Measurements from ENCODE around the gene DNAJC6. TPM values are rescaled to one million over a fixed set of nuclear protein-coding genes. Genes with fewer than 3 reads are reported as not detected.

The DNAJC6 gene
- total RNA-seq, 4 donors from 2014 or later: 2.8 to 9.2 (median 5.3) TPM

DNA sequence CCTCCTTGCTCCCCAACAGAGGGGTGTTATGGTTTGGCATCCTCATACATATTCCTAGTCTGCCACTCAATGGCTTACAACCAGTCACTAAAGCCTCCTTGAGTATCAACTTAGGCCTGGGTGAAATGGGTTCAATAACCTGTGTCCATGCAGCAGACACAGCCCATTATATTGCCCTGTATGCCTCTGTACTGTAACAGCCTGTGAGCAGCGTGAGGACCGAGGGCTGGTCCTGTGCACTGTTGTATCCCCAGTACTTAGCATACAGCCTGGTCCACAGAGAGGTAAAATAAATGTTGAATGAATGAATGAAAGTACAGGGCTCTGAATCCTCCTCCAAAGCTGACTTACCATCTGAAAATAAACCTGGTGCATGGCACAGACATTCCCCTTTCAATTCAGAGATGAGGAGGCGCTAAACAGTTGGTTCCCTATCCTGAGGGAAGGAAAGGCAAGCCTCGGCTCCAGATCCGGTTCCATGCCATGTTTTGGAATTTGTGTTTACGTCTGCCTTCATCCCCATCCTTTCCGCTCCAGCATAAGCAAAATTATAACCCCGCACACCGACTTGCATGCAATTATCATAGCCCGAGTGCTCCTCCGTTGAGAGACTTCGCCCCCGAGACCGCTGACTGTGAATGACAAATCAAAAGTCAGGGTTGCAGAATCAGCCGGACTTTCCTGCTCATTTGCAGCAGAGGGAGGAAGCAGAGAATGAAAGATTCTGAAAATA lies 45.0 kb upstream of the DNAJC6 start:
- peaks cover 4 to 8% of the 10 kb centered on the region in 2 donors for H3K4me1 ChIP-seq
- H3K4me3 ChIP-seq (replicated peaks in 1 of 3): no peak overlapping the region
- no peaks in the 10 kb centered on the region for H3K36me3 ChIP-seq
- TF ChIP-seq, protein P1, sequence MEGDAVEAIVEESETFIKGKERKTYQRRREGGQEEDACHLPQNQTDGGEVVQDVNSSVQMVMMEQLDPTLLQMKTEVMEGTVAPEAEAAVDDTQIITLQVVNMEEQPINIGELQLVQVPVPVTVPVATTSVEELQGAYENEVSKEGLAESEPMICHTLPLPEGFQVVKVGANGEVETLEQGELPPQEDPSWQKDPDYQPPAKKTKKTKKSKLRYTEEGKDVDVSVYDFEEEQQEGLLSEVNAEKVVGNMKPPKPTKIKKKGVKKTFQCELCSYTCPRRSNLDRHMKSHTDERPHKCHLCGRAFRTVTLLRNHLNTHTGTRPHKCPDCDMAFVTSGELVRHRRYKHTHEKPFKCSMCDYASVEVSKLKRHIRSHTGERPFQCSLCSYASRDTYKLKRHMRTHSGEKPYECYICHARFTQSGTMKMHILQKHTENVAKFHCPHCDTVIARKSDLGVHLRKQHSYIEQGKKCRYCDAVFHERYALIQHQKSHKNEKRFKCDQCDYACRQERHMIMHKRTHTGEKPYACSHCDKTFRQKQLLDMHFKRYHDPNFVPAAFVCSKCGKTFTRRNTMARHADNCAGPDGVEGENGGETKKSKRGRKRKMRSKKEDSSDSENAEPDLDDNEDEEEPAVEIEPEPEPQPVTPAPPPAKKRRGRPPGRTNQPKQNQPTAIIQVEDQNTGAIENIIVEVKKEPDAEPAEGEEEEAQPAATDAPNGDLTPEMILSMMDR (IDR thresholded peaks at IDR 0.05): no peak
- TF ChIP-seq POLR2A (IDR thresholded peaks at IDR 0.05): no peak
- intact Hi-C loops (cut with DNase I): no loop called here
- H3K9me3 ChIP-seq: no peaks in the 10 kb centered on the region
- 16 to 19% methylated on average over 15 of the region's 15 CpGs for WGBS, 2 donors
- no peak overlapping the region for H3K27ac ChIP-seq
- DNase-seq: peak; percentile 9 to 15
- H3K27me3 ChIP-seq: no peaks in the 10 kb centered on the region

DNA sequence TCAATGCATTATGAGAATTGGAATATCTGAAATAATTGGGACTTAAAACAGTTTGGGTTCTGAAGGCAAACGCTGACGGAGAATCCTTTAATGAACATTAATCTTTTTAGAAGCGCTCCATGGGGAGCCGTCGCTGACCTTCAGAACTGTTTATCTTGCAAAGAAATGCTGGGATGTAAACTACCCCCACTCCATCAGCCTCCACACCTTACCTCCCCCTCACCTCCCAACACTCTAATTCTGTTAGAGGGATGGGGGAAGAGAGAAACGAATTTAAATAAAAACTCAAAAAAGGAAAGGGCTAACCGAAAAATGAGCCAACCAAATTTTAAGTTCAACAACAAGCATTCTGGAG lies 44.1 kb upstream of the DNAJC6 start:
- no peak for DNase-seq
- H3K27me3 ChIP-seq: no peaks in the 10 kb centered on the region
- WGBS, 2 donors: 17% methylated on average over 7 of the region's 7 CpGs
- H3K4me1 ChIP-seq: peaks cover 4 to 8% of the 10 kb centered on the region in 2 donors
- no peak for TF ChIP-seq POLR2A (IDR thresholded peaks at IDR 0.05)
- TF ChIP-seq, protein P1 (IDR thresholded peaks at IDR 0.05): no peak
- H3K36me3 ChIP-seq: no peaks in the 10 kb centered on the region
- H3K27ac ChIP-seq: no peak overlapping the region
- intact Hi-C loops (cut with DNase I): no loop called here
- H3K4me3 ChIP-seq (replicated peaks in 1 of 3): peak overlapping the region; percentile 1 to 57 (median 16)
- no peaks in the 10 kb centered on the region for H3K9me3 ChIP-seq

DNA sequence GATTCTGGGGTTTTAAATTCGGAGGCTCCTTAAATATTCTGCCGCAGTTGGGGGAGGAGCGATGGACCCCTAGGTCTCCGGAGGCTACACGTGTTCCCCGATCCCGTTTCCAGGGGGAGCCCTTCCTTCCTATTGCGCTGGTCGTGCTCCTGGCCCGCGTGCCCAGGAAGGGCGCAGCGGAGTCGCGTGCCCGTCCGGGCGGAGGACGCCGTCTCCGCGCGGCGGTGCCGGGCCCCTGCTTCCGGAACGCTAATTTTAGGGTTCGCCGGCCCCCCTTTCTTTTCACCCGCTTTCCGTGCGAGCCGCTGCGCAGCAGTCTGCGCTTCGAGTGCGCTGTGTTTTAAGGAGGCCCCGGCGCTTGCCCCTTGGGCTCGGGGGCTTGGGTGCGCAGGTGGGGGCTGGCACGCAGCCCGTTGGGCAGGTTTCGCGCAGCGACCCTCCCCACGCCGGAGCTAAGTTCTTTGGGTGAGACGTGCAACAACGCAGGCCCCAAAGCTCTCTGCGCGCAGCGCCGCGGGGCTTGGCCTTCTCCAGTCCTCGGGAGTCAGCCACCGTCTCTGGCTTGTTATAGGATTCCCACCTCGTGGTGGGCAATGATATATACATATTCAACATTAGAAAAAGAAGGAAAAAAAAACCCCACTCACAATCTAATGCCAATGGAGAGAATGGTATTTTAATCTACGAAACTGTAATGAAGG lies 43.5 kb upstream of the DNAJC6 start:
- Histone ChIP-seq H3K27ac (peak overlapping the region in 1 of 3 donors; percentile 12), H3K9me3 (no peaks in the 10 kb centered on the region), H3K36me3 (no peaks in the 10 kb centered on the region), H3K4me3 (replicated peaks in 1 of 3) (peak overlapping the region; percentile 1 to 57 (median 16)), H3K4me1 (peaks cover 4 to 8% of the 10 kb centered on the region in 2 donors), H3K27me3 (no peaks in the 10 kb centered on the region)
- peak; percentile 47 to 54 for DNase-seq
- intact Hi-C loops (cut with DNase I): no loop called here
- WGBS, 2 donors: 7 to 21% methylated on average over 25 to 51 of the region's 59 CpGs
- TF ChIP-seq POLR2A (IDR thresholded peaks at IDR 0.05): no peak
- TF ChIP-seq, protein P1 (IDR thresholded peaks at IDR 0.05): peak in 2 of 6 experiments; percentile 28 to 33

DNA sequence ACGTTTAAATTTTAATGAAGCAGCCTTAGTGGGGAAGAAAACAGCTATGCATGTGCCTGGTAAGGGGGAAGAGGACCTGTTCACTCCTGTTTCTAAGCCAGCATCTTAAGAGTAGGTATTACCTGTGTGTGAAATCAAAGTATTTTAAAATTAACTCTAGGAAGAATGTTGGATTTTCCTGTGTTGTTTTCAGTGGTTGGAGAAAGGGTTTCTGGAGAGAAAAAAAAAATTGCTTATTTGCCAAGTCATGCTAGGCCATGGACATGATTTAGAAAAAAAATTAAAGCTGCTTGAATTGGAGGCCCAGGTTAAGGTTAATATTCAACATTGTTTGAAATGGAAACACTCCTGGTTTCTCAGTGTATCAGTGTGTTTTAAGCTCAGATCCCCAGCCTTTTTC lies 42.9 kb upstream of the DNAJC6 start:
- TF ChIP-seq POLR2A (IDR thresholded peaks at IDR 0.05): no peak
- TF ChIP-seq, protein P1 (IDR thresholded peaks at IDR 0.05): no peak
- no peaks in the 10 kb centered on the region for H3K36me3 ChIP-seq
- no peaks in the 10 kb centered on the region for H3K27me3 ChIP-seq
- H3K4me3 ChIP-seq (replicated peaks in 1 of 3): no peak overlapping the region
- no peak overlapping the region for H3K27ac ChIP-seq
- no peaks in the 10 kb centered on the region for H3K9me3 ChIP-seq
- intact Hi-C loops (cut with DNase I): no loop called here
- WGBS, 2 donors: 50 to 54% methylated on average over 1 of the region's 1 CpG
- DNase-seq: no peak
- H3K4me1 ChIP-seq: peaks cover 4 to 8% of the 10 kb centered on the region in 2 donors

DNA sequence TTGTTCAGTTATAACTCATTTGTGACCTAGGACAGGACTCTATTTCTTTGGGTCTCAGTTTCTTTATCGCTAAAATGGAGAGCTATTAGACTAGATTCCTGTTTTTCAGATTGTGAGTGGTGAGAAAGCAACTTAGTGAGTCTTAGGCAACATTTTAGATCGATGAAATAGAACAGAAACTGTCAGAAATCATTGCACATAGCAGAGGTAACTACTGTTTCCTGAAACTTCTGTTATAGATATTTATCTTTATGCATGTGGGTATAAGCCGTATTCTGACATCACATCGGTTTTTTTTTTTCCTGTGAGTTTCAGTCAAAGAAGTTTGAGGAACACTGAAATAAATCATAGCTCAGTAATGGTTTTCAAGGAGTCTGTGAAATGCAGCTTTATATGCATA lies 42.1 kb upstream of the DNAJC6 start:
- WGBS, 2 donors: 88 to 89% methylated on average over 4 of the region's 4 CpGs
- Histone ChIP-seq H3K4me3 (replicated peaks in 1 of 3) (no peak overlapping the region), H3K27ac (no peak overlapping the region), H3K36me3 (no peaks in the 10 kb centered on the region), H3K27me3 (no peaks in the 10 kb centered on the region), H3K9me3 (no peaks in the 10 kb centered on the region), H3K4me1 (peaks cover 4 to 8% of the 10 kb centered on the region in 2 donors)
- no peak for DNase-seq
- TF ChIP-seq, protein P1 (IDR thresholded peaks at IDR 0.05): no peak
- no peak for TF ChIP-seq POLR2A (IDR thresholded peaks at IDR 0.05)
- intact Hi-C loops (cut with DNase I): no loop called here

All from thyroid gland (tissue), 4 donors.